ENCODE data around the gene C14orf93.

GRCh38 chr14:23058654-23059504 is 48.9 kb upstream of the C14orf93 start:
- TF ChIP-seq PHF20 (IDR thresholded peaks at IDR 0.05; ENCODE audit: partially characterized antibody) (no peak), POLR2B (IDR thresholded peaks at IDR 0.05; ENCODE audit: low read depth, partially characterized antibody) (no peak), SMARCB1 (IDR thresholded peaks at IDR 0.05; ENCODE audit: insufficient read length, low read depth) (no peak)
